Loucy (cell line): ENCODE data around the gene P4HA3.

Experiments used
- H2AFZ ChIP-seq: fragments of 200-600 bp; sonication (generic); 2 replicates; pipeline ENCODE4 v1.6.0; 2016; ENCODE audit warnings: antibody characterized with exemption, mild to moderate bottlenecking, low read length, moderate library complexity
- H3F3A ChIP-seq: fragments of 200-600 bp; 2 replicates; pipeline ENCODE4 v1.6.0; 2016; ENCODE audit warnings: antibody characterized with exemption, low read depth, mild to moderate bottlenecking
- H3K27me3 ChIP-seq: fragments of 200-600 bp; sonication (generic); 2 replicates; pipeline ENCODE4 v1.6.1; 2014; ENCODE audit warnings: low read length, mild to moderate bottlenecking; ENCODE audit not compliant: insufficient read depth, poor library complexity, severe bottlenecking
- H3K36me3 ChIP-seq: fragments of 200-600 bp; sonication (generic); 2 replicates; pipeline ENCODE4 v1.6.1; 2016; ENCODE audit warnings: low read length; ENCODE audit not compliant: insufficient read depth
- H3K4me1 ChIP-seq: fragments of 200-600 bp; sonication (generic); 2 replicates; pipeline ENCODE4 v1.5.1; 2014; ENCODE audit warnings: low read length, mild to moderate bottlenecking; ENCODE audit not compliant: insufficient read depth, poor library complexity, severe bottlenecking
- H3K4me2 ChIP-seq: fragments of 200-600 bp; sonication (generic); 2 replicates; pipeline ENCODE4 v1.6.0; 2014; ENCODE audit warnings: antibody characterized with exemption, low read length, low read depth, mild to moderate bottlenecking; ENCODE audit not compliant: poor library complexity, severe bottlenecking
- H3K4me3 ChIP-seq: fragments of 200-600 bp; sonication (generic); 2 replicates; pipeline ENCODE4 v1.5.1; 2014; ENCODE audit warnings: low read length, mild to moderate bottlenecking, mixed read lengths; ENCODE audit not compliant: poor library complexity, severe bottlenecking
- H3K79me2 ChIP-seq: fragments of 200-600 bp; sonication (generic); 2 replicates; pipeline ENCODE4 v1.6.1; 2014; ENCODE audit warnings: low read length; ENCODE audit not compliant: insufficient read depth
- H3K9ac ChIP-seq: fragments of 200-600 bp; sonication (generic); 2 replicates; pipeline ENCODE4 v1.6.0; 2014; ENCODE audit warnings: mild to moderate bottlenecking, low read depth, low read length, moderate library complexity; ENCODE audit not compliant: poor library complexity, severe bottlenecking
- H3K9me2 ChIP-seq: fragments of 200-600 bp; sonication (generic); replicated peaks from 2 replicates; pipeline ENCODE4 v1.6.1; 2016; ENCODE audit warnings: low read depth, low read length, mixed read lengths
- H3K9me3 ChIP-seq: fragments of 200-600 bp; sonication (generic); 2 replicates; pipeline ENCODE4 v1.6.1; 2014; ENCODE audit warnings: mild to moderate bottlenecking, antibody characterized with exemption, low read length, low read depth; ENCODE audit not compliant: insufficient read depth
- H4K20me1 ChIP-seq: fragments of 200-600 bp; sonication (generic); 2 replicates; pipeline ENCODE4 v1.6.0; 2014; ENCODE audit warnings: antibody characterized with exemption, low read length, mild to moderate bottlenecking; ENCODE audit not compliant: insufficient read depth, poor library complexity, severe bottlenecking
- CTCF ChIP-seq: fragments of 200-600 bp; sonication (generic); conservative IDR thresholded peaks from 2 replicates; pipeline ENCODE4 v1.5.1; 2014; ENCODE audit warnings: mild to moderate bottlenecking, antibody characterized with exemption, low read length
- EZH2phosphoT487 ChIP-seq: fragments of 200-600 bp; IDR thresholded peaks from 2 replicates; pipeline ENCODE4 v1.6.1; 2018; ENCODE audit warnings: antibody characterized with exemption, mild to moderate bottlenecking, moderate library complexity, borderline replicate concordance

The P4HA3 gene

GRCh38 chr11:74232311-74232950, 79.0 kb downstream of the P4HA3 start:
- TF ChIP-seq CTCF (no peak), EZH2phosphoT487 (no peak)
- Histone ChIP-seq H3K27me3 (no peaks in the 10 kb centered on the region), H2AFZ (no peak overlapping the region), H3K79me2 (no peaks in the 10 kb centered on the region), H4K20me1 (no peaks in the 10 kb centered on the region), H3K9ac (no peak overlapping the region), H3K9me3 (no peaks in the 10 kb centered on the region), H3F3A (no peaks in the 10 kb centered on the region), H3K4me1 (peaks cover 5% of the 10 kb centered on the region), H3K4me3 (no peak overlapping the region), H3K36me3 (peaks cover 78% of the 10 kb centered on the region; the same call in 1 of the 2 replicates), H3K4me2 (no peak overlapping the region), H3K9me2 (no peaks in the 10 kb centered on the region)

GRCh38 chr11:74226907-74227306, 84.5 kb downstream of the P4HA3 start:
- Histone ChIP-seq H3K27me3 (no peaks in the 10 kb centered on the region), H3K9me3 (no peaks in the 10 kb centered on the region), H3K79me2 (no peaks in the 10 kb centered on the region), H3K9ac (no peak overlapping the region), H3K4me3 (no peak overlapping the region), H3F3A (no peaks in the 10 kb centered on the region), H3K9me2 (no peaks in the 10 kb centered on the region), H3K4me1 (peaks cover under 1% of the 10 kb centered on the region), H4K20me1 (no peaks in the 10 kb centered on the region), H3K36me3 (peaks cover 40% of the 10 kb centered on the region; the same call in 1 of the 2 replicates), H3K4me2 (no peak overlapping the region), H2AFZ (no peak overlapping the region)
- TF ChIP-seq CTCF, result peak; percentile 18; the same call in 1 of the 2 replicates
- TF ChIP-seq EZH2phosphoT487, result no peak

GRCh38 chr11:74225565-74225964, 85.9 kb downstream of the P4HA3 start:
- no peaks in the 10 kb centered on the region for H4K20me1 ChIP-seq
- no peak overlapping the region for H2AFZ ChIP-seq
- no peak overlapping the region for H3K4me3 ChIP-seq
- H3K27me3 ChIP-seq, result no peaks in the 10 kb centered on the region
- H3K9me2 ChIP-seq, result no peaks in the 10 kb centered on the region
- H3K79me2 ChIP-seq, result no peaks in the 10 kb centered on the region
- H3K9ac ChIP-seq, result no peak overlapping the region
- no peaks in the 10 kb centered on the region for H3K4me1 ChIP-seq
- no peaks in the 10 kb centered on the region for H3K9me3 ChIP-seq
- H3F3A ChIP-seq, result no peaks in the 10 kb centered on the region
- H3K4me2 ChIP-seq, result no peak overlapping the region
- H3K36me3 ChIP-seq, result peaks cover 27% of the 10 kb centered on the region; the same call in 1 of the 2 replicates
- TF ChIP-seq EZH2phosphoT487, result no peak
- TF ChIP-seq CTCF, result no peak
